Nephron progenitor cell (in vitro differentiated cells): Measurements from ENCODE around the gene FXN.
A peak's percentile ranks its signal among the peaks of the same experiment; 100 is the strongest.

Experiments
- DNase-seq: peaks from one replicate; pipeline ENCODE4 v3.0.0; 2021
- H3K27ac Mint-ChIP-seq: 2 replicates; pipeline ENCODE4 v1.8.0; 2021; ENCODE audit warnings: mild to moderate bottlenecking, moderate library complexity, mixed read lengths
- H3K27me3 Mint-ChIP-seq: 2 replicates; pipeline ENCODE4 v1.8.0; 2021; ENCODE audit warnings: mild to moderate bottlenecking, low read depth, mixed read lengths; ENCODE audit not compliant: poor library complexity
- H3K36me3 Mint-ChIP-seq: 2 replicates; pipeline ENCODE4 v1.8.0; 2021; ENCODE audit warnings: low read depth, mixed read lengths
- H3K4me1 Mint-ChIP-seq: 2 replicates; pipeline ENCODE4 v1.8.0; 2021; ENCODE audit warnings: mixed read lengths
- H3K4me3 Mint-ChIP-seq: 2 replicates; pipeline ENCODE4 v1.8.0; 2021; ENCODE audit warnings: mild to moderate bottlenecking, moderate library complexity, mixed read lengths
- H3K9me3 Mint-ChIP-seq: 2 replicates; pipeline ENCODE4 v1.8.0; 2021; ENCODE audit warnings: mild to moderate bottlenecking, moderate library complexity, mixed read lengths
- CTCF ChIP-seq: fragments of 200-600 bp; sonication (generic); IDR thresholded peaks from 2 replicates; pipeline ENCODE4 v1.5.0; 2021; ENCODE audit warnings: antibody characterized with exemption

FXN gene

GRCh38 chr9:69085569-69086283 is 50.2 kb downstream of the FXN start:
- H3K4me3 Mint-ChIP-seq: no peak overlapping the region
- H3K9me3 Mint-ChIP-seq: peaks cover 13% of the 10 kb centered on the region
- peaks cover 3% of the 10 kb centered on the region for H3K27me3 Mint-ChIP-seq
- H3K4me1 Mint-ChIP-seq: peaks cover 20% of the 10 kb centered on the region
- peaks cover 28% of the 10 kb centered on the region for H3K36me3 Mint-ChIP-seq
- no peak for TF ChIP-seq CTCF
- no peak overlapping the region for H3K27ac Mint-ChIP-seq
- no peak for DNase-seq

GRCh38 chr9:69086312-69086711 is 50.8 kb downstream of the FXN start:
- no peak for DNase-seq
- Mint-ChIP-seq H3K36me3 (peaks cover 23% of the 10 kb centered on the region), H3K9me3 (peaks cover 9% of the 10 kb centered on the region), H3K4me1 (peaks cover 26% of the 10 kb centered on the region), H3K27me3 (peaks cover 5% of the 10 kb centered on the region), H3K4me3 (no peak overlapping the region), H3K27ac (no peak overlapping the region)
- no peak for TF ChIP-seq CTCF

DNA sequence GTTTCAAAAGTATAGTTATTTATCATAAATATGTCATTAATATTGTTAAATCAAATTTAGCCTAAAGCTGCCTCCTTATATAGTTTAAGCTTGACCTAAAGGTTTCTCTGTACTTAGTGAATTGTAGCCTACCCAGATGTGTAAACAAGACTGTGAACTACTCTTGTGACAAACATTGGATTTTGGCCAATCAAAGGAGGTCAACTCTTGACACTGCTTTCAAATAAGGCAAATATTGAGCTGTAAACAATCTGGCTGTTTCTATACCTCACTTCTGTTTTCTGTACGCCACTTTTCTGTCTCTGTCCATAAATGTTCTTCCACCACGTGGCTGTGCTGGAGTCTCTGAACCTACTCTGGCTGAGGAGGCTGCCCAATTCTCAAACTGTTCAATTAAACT is 51.2 kb downstream of the FXN start:
- Mint-ChIP-seq H3K27me3 (peaks cover 5% of the 10 kb centered on the region), H3K4me1 (peaks cover 26% of the 10 kb centered on the region), H3K4me3 (no peak overlapping the region), H3K9me3 (peaks cover 9% of the 10 kb centered on the region), H3K27ac (no peak overlapping the region), H3K36me3 (peaks cover 23% of the 10 kb centered on the region)
- no peak for TF ChIP-seq CTCF
- no peak for DNase-seq

DNA sequence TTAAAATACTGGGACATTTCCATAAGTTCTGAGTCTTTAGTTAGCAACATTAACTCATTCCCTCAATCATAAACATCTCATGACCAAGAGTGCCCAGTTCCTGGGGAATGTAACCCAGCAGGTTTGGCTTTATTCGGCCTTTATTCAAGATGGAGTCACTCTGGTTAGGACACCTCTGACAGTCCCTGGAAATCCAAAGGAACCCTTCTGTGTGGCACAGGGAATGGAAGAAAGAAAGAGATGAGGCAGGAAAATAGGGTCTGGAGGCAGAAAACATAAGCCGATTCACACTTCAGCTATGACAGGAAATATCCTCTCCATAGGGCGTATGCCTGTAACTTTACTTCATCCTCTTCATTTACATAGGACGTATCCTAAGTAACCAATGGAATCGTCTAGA is 53.5 kb downstream of the FXN start:
- no peak overlapping the region for H3K4me3 Mint-ChIP-seq
- no peak for DNase-seq
- no peak overlapping the region for H3K27ac Mint-ChIP-seq
- H3K36me3 Mint-ChIP-seq: peaks cover 27% of the 10 kb centered on the region
- peaks cover 21% of the 10 kb centered on the region for H3K4me1 Mint-ChIP-seq
- no peak for TF ChIP-seq CTCF
- peaks cover 12% of the 10 kb centered on the region for H3K27me3 Mint-ChIP-seq
- peaks cover 9% of the 10 kb centered on the region for H3K9me3 Mint-ChIP-seq

DNA sequence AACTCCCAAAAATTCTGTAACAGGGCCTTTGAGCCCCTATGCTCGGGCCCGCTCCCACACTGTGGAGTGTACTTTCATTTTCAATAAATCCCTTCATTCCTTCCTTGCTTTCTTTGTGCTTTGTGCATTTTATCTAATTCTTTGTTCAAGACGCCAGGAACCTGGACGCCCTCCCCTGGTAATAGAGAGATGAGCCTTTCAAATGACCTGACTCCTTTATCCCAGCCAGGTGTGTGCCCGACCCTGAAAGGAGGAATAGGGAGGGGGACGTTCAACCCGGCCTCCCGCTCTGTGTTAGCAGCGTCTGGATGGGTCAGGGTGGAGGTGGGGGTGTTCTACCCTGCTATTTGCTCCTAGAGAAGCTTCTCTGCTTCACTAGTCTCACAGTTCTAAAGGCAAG is 53.9 kb downstream of the FXN start:
- Mint-ChIP-seq H3K4me3 (no peak overlapping the region), H3K27me3 (peaks cover 14% of the 10 kb centered on the region), H3K9me3 (peaks cover 9% of the 10 kb centered on the region), H3K27ac (no peak overlapping the region), H3K4me1 (peaks cover 21% of the 10 kb centered on the region), H3K36me3 (peaks cover 27% of the 10 kb centered on the region)
- no peak for TF ChIP-seq CTCF
- DNase-seq: peak; percentile 13

GRCh38 chr9:69090140-69090750 is 54.7 kb downstream of the FXN start:
- peak overlapping the region; percentile 16 for H3K4me3 Mint-ChIP-seq
- peak overlapping the region; percentile 28 for H3K27ac Mint-ChIP-seq
- no peak for DNase-seq
- peaks cover 9% of the 10 kb centered on the region for H3K9me3 Mint-ChIP-seq
- H3K4me1 Mint-ChIP-seq: peaks cover 21% of the 10 kb centered on the region
- peaks cover 14% of the 10 kb centered on the region for H3K27me3 Mint-ChIP-seq
- no peak for TF ChIP-seq CTCF
- H3K36me3 Mint-ChIP-seq: peaks cover 27% of the 10 kb centered on the region
